Loucy (cell line): Measurements from ENCODE around the gene CLCN5.

ENCODE experiments used
- CTCF ChIP-seq: fragments of 200-600 bp; sonication (generic); conservative IDR thresholded peaks from 2 replicates; pipeline ENCODE4 v1.5.1; 2014; ENCODE audit warnings: mild to moderate bottlenecking, antibody characterized with exemption, low read length
- EZH2phosphoT487 ChIP-seq: fragments of 200-600 bp; IDR thresholded peaks from 2 replicates; pipeline ENCODE4 v1.6.1; 2018; ENCODE audit warnings: antibody characterized with exemption, mild to moderate bottlenecking, moderate library complexity, borderline replicate concordance

- TF ChIP-seq CTCF (no peak), EZH2phosphoT487 (no peak)
Observed at GRCh38 chrX:50093625-50094024, 171.2 kb downstream of the CLCN5 start.
